Fibroblast of mammary gland (primary cell): Measurements from ENCODE around the gene RIMS1.

ENCODE experiments used
- DNase-seq: peaks from one replicate; pipeline ENCODE4 v3.0.0-alpha.2; 2010; ENCODE audit warnings: low read depth
- H3K4me3 ChIP-seq: 2 replicates; pipeline ENCODE4 v1.5.1; 2011; ENCODE audit warnings: low read depth, mild to moderate bottlenecking, low read length, moderate library complexity; ENCODE audit not compliant: control insufficient read depth
- TF ChIP-seq, protein P1 (sequence below): conservative IDR thresholded peaks from 2 replicates; pipeline ENCODE4 v1.5.1; 2011; ENCODE audit warnings: low read depth, low read length, inconsistent platforms; ENCODE audit not compliant: control insufficient read depth, insufficient read depth

The RIMS1 gene

DNA sequence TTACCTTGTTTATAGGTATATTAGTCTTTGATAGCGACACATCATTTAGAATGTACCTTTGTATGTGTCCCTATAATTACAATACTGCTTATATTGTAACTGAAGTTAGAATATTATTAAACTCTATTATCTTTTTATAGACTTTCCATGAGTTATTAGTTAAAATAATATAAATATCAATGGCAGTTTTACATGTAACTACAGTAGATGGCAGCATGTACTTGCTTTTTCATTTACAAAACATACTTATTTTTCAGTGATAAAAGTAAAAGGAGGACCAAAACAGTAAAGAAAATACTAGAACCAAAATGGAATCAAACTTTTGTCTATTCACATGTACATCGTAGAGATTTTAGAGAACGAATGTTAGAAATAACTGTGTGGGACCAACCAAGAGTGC is 364.3 kb downstream of the RIMS1 start:
- DNase-seq = peak; percentile 6

DNA sequence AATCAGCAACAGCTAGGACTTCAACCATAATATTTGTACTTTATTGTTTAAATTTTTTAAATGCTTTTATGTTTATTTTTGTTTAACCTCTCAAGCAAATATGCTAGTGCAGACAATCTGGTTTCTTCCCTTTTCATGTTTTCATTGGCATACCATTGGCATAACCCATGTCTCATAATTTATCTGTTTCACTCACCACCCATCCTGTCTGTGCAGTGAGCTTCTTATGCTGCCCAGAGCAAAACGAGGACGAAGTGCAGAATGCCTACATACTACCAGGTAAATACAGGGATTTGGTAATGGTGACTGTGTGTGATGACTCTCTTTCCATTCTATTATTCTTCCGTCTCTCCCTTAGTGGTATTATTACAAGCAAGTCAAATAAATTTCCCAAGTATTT is 374.1 kb downstream of the RIMS1 start:
- DNase-seq = no peak
- H3K4me3 ChIP-seq = no peak overlapping the region
- TF ChIP-seq, protein P1, sequence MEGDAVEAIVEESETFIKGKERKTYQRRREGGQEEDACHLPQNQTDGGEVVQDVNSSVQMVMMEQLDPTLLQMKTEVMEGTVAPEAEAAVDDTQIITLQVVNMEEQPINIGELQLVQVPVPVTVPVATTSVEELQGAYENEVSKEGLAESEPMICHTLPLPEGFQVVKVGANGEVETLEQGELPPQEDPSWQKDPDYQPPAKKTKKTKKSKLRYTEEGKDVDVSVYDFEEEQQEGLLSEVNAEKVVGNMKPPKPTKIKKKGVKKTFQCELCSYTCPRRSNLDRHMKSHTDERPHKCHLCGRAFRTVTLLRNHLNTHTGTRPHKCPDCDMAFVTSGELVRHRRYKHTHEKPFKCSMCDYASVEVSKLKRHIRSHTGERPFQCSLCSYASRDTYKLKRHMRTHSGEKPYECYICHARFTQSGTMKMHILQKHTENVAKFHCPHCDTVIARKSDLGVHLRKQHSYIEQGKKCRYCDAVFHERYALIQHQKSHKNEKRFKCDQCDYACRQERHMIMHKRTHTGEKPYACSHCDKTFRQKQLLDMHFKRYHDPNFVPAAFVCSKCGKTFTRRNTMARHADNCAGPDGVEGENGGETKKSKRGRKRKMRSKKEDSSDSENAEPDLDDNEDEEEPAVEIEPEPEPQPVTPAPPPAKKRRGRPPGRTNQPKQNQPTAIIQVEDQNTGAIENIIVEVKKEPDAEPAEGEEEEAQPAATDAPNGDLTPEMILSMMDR = no peak

More for the DNA sequence above, 364.3 kb downstream of the RIMS1 start:
- H3K4me3 ChIP-seq = no peak overlapping the region
- TF ChIP-seq, protein P1 = no peak

DNA sequence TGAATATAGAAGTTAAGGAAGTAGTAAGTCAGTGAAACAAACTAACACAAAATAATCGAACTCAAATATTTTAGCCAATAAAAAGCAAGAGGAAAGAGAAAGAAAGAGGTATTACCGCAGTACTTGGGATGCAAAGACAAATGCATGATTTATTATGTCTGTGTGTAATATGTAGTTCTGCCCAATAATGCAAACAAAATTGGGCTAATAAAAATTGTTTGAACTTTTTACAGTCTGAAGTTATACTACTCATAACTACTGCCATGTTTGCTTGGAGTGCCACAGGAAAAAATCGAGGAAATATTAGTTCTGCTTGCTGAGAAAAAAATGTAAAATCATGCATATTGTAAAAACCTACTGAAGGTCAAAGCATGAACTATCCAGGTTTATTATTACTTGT is 375.2 kb downstream of the RIMS1 start:
- H3K4me3 ChIP-seq = no peak overlapping the region
- DNase-seq = no peak
- TF ChIP-seq, protein P1 = no peak

DNA sequence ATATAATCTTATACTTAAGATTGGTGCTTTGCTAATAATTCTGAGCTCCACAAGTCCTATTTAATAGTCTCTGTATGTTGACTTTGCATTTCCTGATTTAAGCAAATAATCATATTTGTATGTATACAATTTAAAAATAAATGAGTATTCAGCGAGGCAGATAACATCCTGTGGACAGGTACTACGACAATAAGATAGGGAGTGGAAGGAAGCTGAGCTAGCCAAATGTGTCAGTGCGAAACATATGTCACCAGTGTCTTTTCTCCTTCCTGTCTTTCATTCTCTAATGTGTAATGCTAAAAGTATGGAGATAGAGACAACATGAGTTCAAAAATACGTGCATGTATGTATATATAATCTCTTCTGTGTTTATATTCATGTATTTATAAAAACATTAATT is 375.9 kb downstream of the RIMS1 start:
- DNase-seq = no peak
- H3K4me3 ChIP-seq = no peak overlapping the region
- TF ChIP-seq, protein P1 = no peak

DNA sequence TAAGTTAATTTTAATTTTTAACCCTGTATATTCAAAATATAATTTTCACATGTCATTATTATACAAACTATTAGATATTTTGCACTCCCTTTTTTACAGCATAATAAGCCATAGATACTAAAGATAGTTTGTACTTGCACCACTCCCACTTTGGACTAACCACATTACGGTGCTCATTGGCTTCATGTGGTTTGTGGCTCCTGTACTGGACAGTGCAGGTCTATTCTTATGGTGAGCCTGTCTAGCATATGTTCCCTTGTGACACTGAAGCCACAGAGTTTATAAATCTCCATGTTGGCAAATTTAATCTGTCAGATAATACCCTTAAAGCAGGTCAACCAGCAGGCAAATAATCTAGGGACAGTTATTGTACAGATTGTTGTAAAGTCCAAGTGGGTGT is 381.1 kb downstream of the RIMS1 start:
- TF ChIP-seq, protein P1 = no peak

DNA sequence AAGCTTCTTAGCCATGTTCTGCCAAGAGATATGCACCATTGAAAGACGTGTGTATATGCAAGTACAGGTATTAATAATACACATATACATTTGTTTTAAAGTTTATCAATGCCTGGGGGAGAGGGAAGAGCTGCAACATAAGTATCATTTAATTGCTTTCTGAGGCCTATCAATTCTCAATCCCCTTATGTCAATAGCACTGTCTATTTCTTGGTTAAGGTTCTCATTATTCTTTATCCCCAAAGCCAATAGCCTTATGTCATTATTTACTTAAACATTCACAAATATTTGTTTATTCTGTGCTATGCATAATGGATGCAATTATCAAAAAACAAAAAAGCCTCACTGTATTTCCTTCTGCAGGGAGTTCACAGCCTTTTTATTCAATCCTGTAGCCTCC is 385.2 kb downstream of the RIMS1 start:
- no peak overlapping the region for H3K4me3 ChIP-seq
- no peak for DNase-seq
- TF ChIP-seq, protein P1 = no peak

More for the DNA sequence above, 381.1 kb downstream of the RIMS1 start:
- no peak overlapping the region for H3K4me3 ChIP-seq
- DNase-seq = no peak

DNA sequence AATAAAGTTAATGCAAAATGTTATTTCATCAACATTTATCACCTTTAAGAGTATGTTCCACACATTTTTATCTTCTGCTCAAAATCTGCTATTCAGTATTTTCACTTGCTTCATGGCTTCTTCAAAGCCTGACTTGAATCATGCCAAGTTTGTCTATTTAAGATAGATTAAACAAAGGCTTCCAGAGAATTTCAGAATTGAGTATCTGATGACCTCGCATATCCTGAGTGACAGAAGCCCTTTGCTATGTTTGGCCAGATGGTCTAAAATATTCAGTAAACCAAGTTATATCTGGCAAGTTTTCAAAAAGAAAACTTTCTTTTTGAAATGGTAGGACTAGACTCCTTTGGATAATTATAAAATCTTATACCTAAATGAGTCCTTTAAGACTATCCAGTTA is 386.6 kb downstream of the RIMS1 start:
- TF ChIP-seq, protein P1 = no peak
- no peak overlapping the region for H3K4me3 ChIP-seq
- peak; percentile 34 for DNase-seq
